GM18519 (cell line): ENCODE measurements around the gene ARHGEF4.

ENCODE experiments used
- ATAC-seq: cut with Tn5 transposase; IDR thresholded peaks from one replicate; pipeline ENCODE4 v1.9.1; 2021; ENCODE audit warnings: mild to moderate bottlenecking, moderate library complexity; ENCODE audit not compliant: unreplicated experiment, low FRiP score

ARHGEF4 gene

DNA sequence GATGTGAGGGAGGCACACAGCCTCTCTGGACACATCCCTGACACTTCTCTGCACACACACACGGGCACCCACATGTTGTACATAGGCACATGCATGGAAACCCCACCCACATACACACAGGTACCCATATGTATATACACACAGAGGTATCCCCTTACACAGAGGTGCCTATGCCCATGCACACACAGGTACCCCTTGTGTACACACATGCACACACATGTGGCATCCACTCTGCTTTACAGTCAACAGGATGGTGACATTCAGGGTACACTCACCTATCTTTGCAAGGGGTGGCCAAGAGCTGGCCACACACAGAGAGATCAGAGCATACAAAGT lies 197.0 kb downstream of the ARHGEF4 start:
- no peak for ATAC-seq

DNA sequence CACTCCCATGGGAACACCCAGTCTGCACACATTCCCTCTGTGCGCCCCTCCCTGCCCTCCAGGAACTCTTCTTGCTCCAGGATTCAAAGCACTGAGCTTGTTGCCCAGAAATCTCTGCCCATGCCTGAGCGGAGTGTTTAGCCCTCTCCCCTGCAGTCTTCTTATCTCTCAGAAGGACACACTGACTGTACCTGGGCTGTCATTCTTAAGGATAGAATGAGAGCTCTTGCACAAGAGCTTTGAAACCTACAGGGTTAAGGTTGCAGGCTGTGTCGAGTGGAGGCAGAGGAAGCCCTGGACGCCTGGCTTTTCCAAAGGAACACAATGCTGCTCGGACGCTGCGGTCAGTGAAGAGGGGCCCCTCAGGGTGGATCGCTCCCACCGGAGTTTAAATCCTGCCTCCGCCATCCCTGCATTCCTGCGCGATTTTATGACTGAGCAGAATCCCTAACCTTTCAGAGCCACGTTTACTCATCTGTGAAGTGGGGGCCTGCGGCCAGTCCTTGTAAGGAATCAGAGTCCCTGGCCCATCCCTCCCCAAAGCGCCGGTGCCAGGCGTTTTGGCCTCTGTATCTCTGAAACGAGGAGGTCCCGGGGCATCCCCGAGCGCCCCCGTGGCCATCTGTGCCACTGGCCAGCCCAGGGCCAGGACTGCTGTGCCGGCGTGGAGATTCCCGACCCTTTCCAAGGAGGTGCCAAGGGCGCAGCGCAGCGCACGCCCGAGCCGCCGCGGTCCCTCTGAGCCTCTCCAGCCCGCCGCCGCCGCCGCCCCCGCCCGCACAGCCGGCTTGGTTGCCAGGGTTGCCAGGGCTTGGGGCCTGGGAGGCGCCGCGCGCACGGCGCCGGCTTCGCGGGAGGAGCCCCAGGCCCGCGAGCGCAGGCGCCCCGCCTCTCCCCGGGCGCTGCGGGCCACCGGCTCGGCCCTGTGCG lies 197.7 kb downstream of the ARHGEF4 start:
- ATAC-seq, result no peak

- no peak for ATAC-seq
These were observed 198.6 kb downstream of the ARHGEF4 start for GRCh38 chr2:131035112-131035825.

- no peak for ATAC-seq
These were observed 199.1 kb downstream of the ARHGEF4 start for GRCh38 chr2:131035826-131036231.

DNA sequence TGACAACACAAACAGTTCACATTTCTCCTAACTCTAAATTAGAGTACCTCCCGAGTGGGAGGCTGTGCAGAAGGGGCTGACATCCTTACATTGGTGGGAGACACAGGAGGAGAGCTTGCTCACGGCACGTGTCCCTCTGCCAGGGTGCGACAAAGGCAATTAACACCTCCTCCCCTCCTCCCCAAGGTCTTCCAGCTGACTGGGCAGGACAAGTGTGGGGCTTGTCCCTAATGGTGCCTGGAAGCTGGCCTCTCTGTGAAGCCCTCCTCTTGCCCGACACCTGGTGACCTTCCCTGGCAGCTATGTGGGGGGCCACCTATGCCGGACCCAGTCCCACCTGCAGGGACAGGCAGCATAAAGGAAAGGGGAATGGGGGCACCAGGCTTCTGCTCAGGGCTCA lies 199.6 kb downstream of the ARHGEF4 start:
- no peak for ATAC-seq

DNA sequence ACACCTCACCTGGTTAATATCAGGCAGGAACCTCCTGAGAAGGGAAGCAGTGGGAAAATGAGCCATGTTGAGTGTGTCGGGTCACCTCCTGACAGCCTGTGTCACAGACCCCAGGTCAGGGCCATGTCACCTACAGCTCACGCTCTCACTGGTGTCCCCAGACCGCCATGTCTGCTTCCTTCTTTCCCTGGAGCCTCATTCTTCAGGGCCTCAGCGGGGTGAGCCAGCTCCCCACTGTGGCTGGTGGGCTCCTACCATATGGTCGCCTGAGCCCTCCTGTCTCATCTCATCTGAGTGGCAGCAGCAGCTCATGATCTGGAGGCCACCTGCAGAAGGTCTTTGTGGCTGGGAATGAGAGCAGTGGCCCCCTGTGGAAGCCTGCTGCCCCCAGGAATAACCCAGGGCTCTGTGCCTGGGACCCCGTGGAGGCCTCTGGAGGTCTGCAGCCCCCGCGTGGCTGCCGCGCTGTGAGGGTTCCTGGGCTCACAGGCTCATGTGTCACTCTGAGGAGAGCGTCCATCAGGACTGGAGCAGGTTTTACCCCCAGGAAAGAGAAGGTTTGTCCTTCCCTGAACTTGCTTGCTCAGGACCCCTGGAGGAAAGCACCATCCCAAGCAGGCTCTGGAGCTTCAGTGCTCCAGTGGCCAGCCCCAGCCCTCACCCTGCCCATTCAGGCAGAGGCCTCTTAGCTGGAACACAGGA lies 200.1 kb downstream of the ARHGEF4 start:
- ATAC-seq, result no peak

- ATAC-seq, result no peak
These were observed 200.9 kb downstream of the ARHGEF4 start for GRCh38 chr2:131037398-131038257.

GRCh38 chr2:131038258-131039100 lies 201.8 kb downstream of the ARHGEF4 start:
- ATAC-seq, result no peak

DNA sequence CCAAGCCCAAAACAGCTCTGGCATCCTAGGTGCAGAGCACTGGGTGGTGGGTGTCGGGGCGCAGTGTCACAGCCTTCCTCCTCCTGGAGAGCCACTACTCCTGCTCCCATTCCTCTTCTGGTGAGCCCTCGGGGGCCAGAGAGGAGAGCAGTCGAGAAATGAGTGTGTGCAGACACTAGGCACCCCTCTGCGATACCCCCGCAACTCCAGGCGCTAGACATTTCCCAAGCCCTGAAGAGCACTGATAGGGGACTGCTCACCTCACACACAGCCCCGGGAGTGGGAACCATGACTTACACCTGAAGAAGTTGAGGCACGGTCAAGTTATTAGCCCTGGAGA lies 202.4 kb downstream of the ARHGEF4 start:
- no peak for ATAC-seq

DNA sequence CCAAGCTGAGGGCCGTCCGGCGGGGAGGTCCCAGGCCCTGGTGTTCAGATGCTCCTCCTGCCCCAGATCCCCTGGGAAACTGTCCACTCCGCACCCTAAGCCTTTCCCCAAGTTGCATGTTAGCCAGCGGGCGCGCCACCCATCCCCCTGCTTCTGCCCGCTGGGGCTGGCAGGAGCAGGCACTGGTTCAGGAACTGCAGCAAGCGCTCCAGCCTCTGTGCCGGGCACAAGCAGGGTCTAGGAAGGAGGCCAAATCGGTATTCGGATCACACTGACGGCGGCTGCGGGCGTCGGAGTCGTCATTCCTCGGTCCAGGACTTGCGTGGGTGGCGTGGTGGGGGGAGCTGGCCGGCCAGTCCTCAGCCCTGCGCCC lies 202.8 kb downstream of the ARHGEF4 start:
- ATAC-seq, result no peak

DNA sequence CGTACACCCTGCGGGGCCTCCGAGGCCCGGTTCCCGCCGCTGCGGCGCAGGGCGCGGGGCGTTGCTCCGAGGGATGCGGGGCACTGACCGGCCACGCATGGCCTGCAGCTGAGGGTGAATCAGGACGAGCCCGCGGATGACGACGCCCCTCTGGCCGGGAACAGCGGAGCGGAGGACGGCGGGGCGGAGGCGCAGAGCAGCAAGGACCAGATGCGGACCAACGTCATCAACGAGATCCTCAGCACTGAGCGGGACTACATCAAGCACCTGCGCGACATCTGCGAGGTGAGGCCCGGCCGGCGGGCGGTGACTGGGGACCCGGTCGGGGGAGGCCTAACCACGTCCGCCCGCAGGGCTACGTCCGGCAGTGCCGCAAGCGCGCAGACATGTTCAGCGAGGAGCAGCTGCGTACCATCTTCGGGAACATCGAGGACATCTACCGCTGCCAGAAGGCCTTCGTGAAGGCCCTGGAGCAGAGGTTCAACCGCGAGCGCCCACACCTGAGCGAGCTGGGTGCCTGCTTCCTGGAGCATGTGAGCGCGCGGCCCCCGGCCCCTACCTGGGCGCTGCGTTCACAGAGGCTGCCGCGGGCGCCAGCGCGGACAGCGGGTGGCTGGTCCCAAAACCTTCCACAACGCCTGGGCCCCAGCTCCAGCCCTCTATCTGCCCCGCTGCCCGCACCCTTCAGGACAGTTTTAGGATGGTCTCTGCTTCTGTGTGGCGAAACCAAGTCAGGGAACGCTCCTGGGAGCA lies 203.4 kb downstream of the ARHGEF4 start:
- no peak for ATAC-seq

- ATAC-seq, result no peak
These were observed 204.1 kb downstream of the ARHGEF4 start for GRCh38 chr2:131040661-131041401.

DNA sequence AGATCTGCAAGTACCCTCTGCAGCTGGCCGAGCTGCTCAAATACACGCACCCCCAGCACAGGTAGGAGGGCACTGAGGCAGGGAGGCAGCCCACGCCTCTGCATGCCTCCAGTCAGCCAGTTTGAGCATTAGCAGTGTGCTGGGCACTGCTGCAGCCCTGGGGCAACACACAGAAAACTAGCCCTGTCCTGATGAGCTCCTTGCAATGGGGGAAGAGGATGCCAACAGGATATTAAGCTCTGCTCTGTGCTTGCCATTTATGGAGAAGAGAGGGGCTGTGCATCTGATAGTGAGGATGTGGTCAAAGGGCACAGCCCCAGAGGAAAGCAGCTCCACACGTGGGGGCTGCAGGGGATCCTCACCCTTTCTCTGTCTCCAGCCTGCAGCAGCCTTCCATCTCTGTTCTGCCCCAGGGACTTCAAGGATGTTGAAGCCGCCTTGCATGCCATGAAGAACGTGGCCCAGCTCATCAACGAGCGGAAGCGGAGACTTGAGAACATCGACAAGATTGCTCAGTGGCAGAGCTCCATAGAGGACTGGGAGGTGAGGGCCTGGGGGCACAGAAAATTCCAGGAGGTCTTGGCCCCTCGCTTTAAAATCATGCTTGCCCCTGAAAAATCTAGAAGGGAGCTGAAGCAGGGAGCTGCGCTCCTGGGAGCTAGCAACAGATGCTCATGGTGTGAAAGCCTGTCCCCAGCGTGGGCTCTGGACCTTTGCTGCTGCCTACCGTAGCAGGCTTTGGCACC lies 204.9 kb downstream of the ARHGEF4 start:
- no peak for ATAC-seq

- no peak for ATAC-seq
These were observed 205.5 kb downstream of the ARHGEF4 start for GRCh38 chr2:131042148-131042775.

GRCh38 chr2:131043199-131044074 lies 206.7 kb downstream of the ARHGEF4 start:
- ATAC-seq, result no peak

DNA sequence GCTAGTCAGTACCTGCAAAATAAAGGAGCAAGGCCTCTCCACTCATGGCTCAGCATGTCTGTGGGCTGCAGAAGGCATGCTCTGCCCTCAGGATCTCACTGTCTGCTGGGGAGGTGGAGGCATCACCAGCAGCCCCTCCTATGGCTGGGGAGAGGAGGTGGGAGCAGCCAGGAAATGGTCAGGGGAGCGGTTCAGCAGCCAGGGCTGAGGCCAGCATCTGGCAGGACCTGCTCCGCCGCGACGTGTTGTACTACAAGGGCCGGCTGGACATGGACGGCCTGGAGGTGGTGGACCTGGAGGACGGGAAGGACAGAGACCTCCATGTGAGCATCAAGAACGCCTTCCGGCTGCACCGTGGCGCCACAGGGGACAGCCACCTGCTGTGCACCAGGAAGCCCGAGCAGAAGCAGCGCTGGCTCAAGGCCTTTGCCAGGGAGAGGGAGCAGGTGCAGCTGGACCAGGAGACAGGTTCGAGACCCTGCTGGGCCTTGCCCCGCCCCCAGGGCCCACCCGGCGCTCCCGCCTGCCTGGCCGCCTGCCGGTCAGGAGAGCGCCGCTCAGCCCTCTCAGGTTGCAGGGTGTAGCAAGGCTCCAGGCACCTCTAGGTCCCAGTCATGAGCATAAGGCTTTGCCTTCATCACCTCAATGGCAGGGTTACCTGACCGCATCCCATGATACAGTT lies 207.5 kb downstream of the ARHGEF4 start:
- ATAC-seq, result no peak
